Endothelial cell of umbilical vein (primary cell): ENCODE results near the gene SLC22A23. TPM values are rescaled to one million over a fixed set of nuclear protein-coding genes. Genes with fewer than 3 reads are reported as not detected.
A peak's percentile ranks its signal among the peaks of the same experiment; 100 is the strongest.

Experiments
- BruUV-seq: library from RNA; stranded (reverse); fragments of 400-500 nt; replicated peaks from 2 replicates; lab custom pipeline; 2021; lab: Mats Ljungman, UMichigan
- CTCF ChIA-PET: fragments of 300-600, 350-600 bp; sonication (Branson Sonifier 250); formaldehyde crosslinking; loops from one replicate; lab custom pipeline; 2021; ENCODE audit warnings: antibody characterized with exemption, inconsistent platforms; lab: Charles Lee
- POLR2A ChIA-PET: fragments of 300-600, 350-600 bp; sonication (Branson Sonifier 250); formaldehyde crosslinking; loops from one replicate; lab custom pipeline; 2021; ENCODE audit warnings: antibody characterized with exemption, inconsistent platforms; lab: Charles Lee
- DNase-seq: peaks from one replicate; pipeline ENCODE4 v3.0.0-alpha.2; 2011; ENCODE audit warnings: low read depth, low spot score
- FAIRE-seq: peaks from 2 replicates; lab custom pipeline; 2011; peaks lifted over from hg19 to GRCh38; lab: Jason Lieb, UNC
- H2AFZ ChIP-seq: 2 replicates; pipeline ENCODE4 v1.6.0; 2012; ENCODE audit warnings: low read depth, low read length, control low read depth, inconsistent platforms
- H3K27ac ChIP-seq: 2 replicates; pipeline ENCODE4 v1.5.1; 2011; ENCODE audit warnings: low read depth, mild to moderate bottlenecking, control low read depth, low read length, moderate library complexity; ENCODE audit not compliant: insufficient read depth
- H3K27me3 ChIP-seq, 2 experiments: 2 replicates each; pipeline versions ENCODE4 v1.6.0 to v1.6.1; 2011; ENCODE audit warnings: low read length in 2 of 2, mixed read lengths in 1 of 2; ENCODE audit not compliant: control insufficient read depth in 2 of 2, insufficient read depth in 2 of 2
- H3K36me3 ChIP-seq, 2 experiments: 2 replicates in 1 of 2; 3 replicates in 1 of 2; pipeline ENCODE4 v1.5.1; 2011; ENCODE audit warnings: low read length in 2 of 2, mild to moderate bottlenecking in 1 of 2, moderate library complexity in 1 of 2; ENCODE audit not compliant: control insufficient read depth in 2 of 2, insufficient read depth in 2 of 2; ENCODE audit errors: extremely low read depth in 1 of 2
- H3K4me1 ChIP-seq: 3 replicates; pipeline ENCODE4 v1.5.1; 2011; ENCODE audit warnings: mild to moderate bottlenecking, low read length; ENCODE audit not compliant: control insufficient read depth, insufficient read depth; ENCODE audit errors: extremely low read depth
- H3K4me2 ChIP-seq: 2 replicates; pipeline ENCODE4 v1.6.1; 2011; ENCODE audit warnings: low read length, control low read depth, mixed read lengths; ENCODE audit not compliant: insufficient read depth
- H3K4me3 ChIP-seq, 3 experiments: fragments of 200-600 bp in 1 of 3; sonication (generic), shearing (Covaris generic) in 1 of 3; replicated peaks in 1 of 3; 2 replicates each; pipeline ENCODE4 v1.5.1; 2011 to 2016; ENCODE audit warnings: control low read depth in 3 of 3, low read length in 3 of 3, mild to moderate bottlenecking in 2 of 3, inconsistent platforms in 1 of 3, low read depth in 1 of 3, moderate library complexity in 1 of 3; ENCODE audit not compliant: insufficient read depth in 1 of 3
- H3K79me2 ChIP-seq: 2 replicates; pipeline ENCODE4 v1.6.0; 2012; ENCODE audit warnings: low read length, inconsistent platforms; ENCODE audit not compliant: control insufficient read depth, insufficient read depth
- H3K9ac ChIP-seq: replicated peaks from 2 replicates; pipeline ENCODE3; 2011; ENCODE audit warnings: low read length, control low read depth; ENCODE audit not compliant: insufficient read depth; ENCODE audit errors: extremely low read depth
- H3K9me1 ChIP-seq: replicated peaks from 3 replicates; pipeline ENCODE4 v1.6.0; 2011; ENCODE audit warnings: mild to moderate bottlenecking, low read length; ENCODE audit not compliant: control insufficient read depth, insufficient read depth; ENCODE audit errors: extremely low read depth
- H3K9me3 ChIP-seq: replicated peaks from 2 replicates; pipeline ENCODE4 v1.5.1; 2012; ENCODE audit warnings: low read length, inconsistent platforms; ENCODE audit not compliant: control insufficient read depth, insufficient read depth
- H4K20me1 ChIP-seq: replicated peaks from 2 replicates; pipeline ENCODE3; 2011; ENCODE audit warnings: mild to moderate bottlenecking, low read length; ENCODE audit not compliant: control insufficient read depth, insufficient read depth; ENCODE audit errors: extremely low read depth
- CTCF ChIP-seq, 2 donors: IDR thresholded peaks; 1 replicate in 1 of 2; 2 replicates in 1 of 2; pipeline ENCODE4 v1.5.1; 2011; ENCODE audit warnings: low read length in 2 of 2, mild to moderate bottlenecking in 2 of 2, moderate library complexity in 2 of 2, control low read depth in 1 of 2, inconsistent platforms in 1 of 2, low read depth in 1 of 2; ENCODE audit not compliant: insufficient read depth in 1 of 2; ENCODE audit errors: extremely low read depth in 1 of 2
- EZH2 ChIP-seq: IDR thresholded peaks from 2 replicates; pipeline ENCODE4 v1.6.1; 2012; ENCODE audit warnings: borderline replicate concordance, low read depth, mild to moderate bottlenecking, moderate library complexity, low read length, inconsistent platforms; ENCODE audit not compliant: severe bottlenecking
- FOS ChIP-seq: IDR thresholded peaks from 2 replicates; pipeline ENCODE4 v1.6.1; 2011; ENCODE audit warnings: mild to moderate bottlenecking, low read length, moderate library complexity, borderline replicate concordance; ENCODE audit not compliant: insufficient read depth
- GATA2 ChIP-seq: IDR thresholded peaks from 2 replicates; pipeline ENCODE4 v1.7.0; 2011; ENCODE audit warnings: low read depth, mild to moderate bottlenecking, moderate library complexity, mixed read lengths, low read length; ENCODE audit not compliant: insufficient read length, insufficient read depth
- JUN ChIP-seq: IDR thresholded peaks from 2 replicates; pipeline ENCODE4 v1.6.1; 2011; ENCODE audit warnings: borderline replicate concordance, low read depth; ENCODE audit not compliant: insufficient read length, insufficient read depth
- MYC ChIP-seq: IDR thresholded peaks from one replicate; pipeline ENCODE4 v1.6.1; 2011; ENCODE audit warnings: mild to moderate bottlenecking, low read depth, low read length
- POLR2A ChIP-seq: IDR thresholded peaks from 2 replicates; pipeline ENCODE4 v1.6.1; 2012; ENCODE audit warnings: low read depth, mild to moderate bottlenecking, control low read depth, low read length
- POLR2AphosphoS5 ChIP-seq: IDR thresholded peaks from 2 replicates; pipeline ENCODE4 v1.6.1; 2012; ENCODE audit warnings: low read depth, mild to moderate bottlenecking, control low read depth, low read length, moderate library complexity; ENCODE audit not compliant: insufficient read depth
- dilution Hi-C: fragments of 300-500 bp; cut with MboI; formaldehyde crosslinking; loops from one replicate; pipeline ENCODE4 v1.15.0; 2019; ENCODE audit warnings: low sequenced_read_pairs; ENCODE audit not compliant: extremely low pct_ligation_motif_present
- intact Hi-C: fragments of 100-400 bp; cut with micrococcal nuclease; formaldehyde crosslinking; loops from one replicate; pipeline ENCODE4 v1.10.0; 2022
- polyA plus RNA-seq, 4 experiments: library from polyadenylated mRNA; depleted of rRNA in 3 of 4; stranded (reverse) in 3 of 4; unstranded in 1 of 4; fragments of >200 nt; gene quantifications; 2 replicates each; pipeline versions ENCODE4 v1.2.1 to v1.2.3, GENCODE V29; 2011 to 2012; ENCODE audit warnings: missing spikeins in 1 of 4
- total RNA-seq: library from RNA; stranded (reverse); gene quantifications from 2 replicates; pipeline ENCODE4 v1.2.3, GENCODE V29; 2021
- TF ChIP-seq, protein P1 (sequence below): IDR thresholded peaks from 2 replicates; pipeline ENCODE4 v1.6.1; 2011; ENCODE audit not compliant: insufficient read depth, insufficient read length

SLC22A23 gene
- total and polyA plus RNA-seq, 2 donors (not counting 3 experiments of a cell fraction or from before 2014, with no cell fraction given), result 4.2 to 14.3 TPM

GRCh38 chr6:3500262-3501014 lies 43.6 kb upstream of the SLC22A23 start:
- dilution Hi-C loops, result no loop called here
- no peaks in the 10 kb centered on the region for H4K20me1 ChIP-seq
- no peaks in the 10 kb centered on the region for H3K9me1 ChIP-seq
- POLR2A ChIA-PET, result no interaction called here
- H3K4me2 ChIP-seq, result no peak overlapping the region
- intact Hi-C loops, result no loop called here
- DNase-seq, result peak; percentile 67
- H3K9me3 ChIP-seq, result no peaks in the 10 kb centered on the region
- H3K79me2 ChIP-seq, result no peaks in the 10 kb centered on the region
- FAIRE-seq, result no peak
- TF ChIP-seq EZH2 (no peak), FOS (no peak), GATA2 (no peak), POLR2A (no peak), CTCF (IDR thresholded peaks at IDR 0.05; ENCODE audit: extremely low read depth in 1 of 2, insufficient read depth in 1 of 2, low read depth in 1 of 2, low read length in 2 of 2) (no peak), MYC (no peak), JUN (no peak), POLR2AphosphoS5 (no peak)
- TF ChIP-seq, protein P1, sequence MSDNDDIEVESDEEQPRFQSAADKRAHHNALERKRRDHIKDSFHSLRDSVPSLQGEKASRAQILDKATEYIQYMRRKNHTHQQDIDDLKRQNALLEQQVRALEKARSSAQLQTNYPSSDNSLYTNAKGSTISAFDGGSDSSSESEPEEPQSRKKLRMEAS, result no peak
- H3K4me1 ChIP-seq, result no peaks in the 10 kb centered on the region
- no peak overlapping the region for H3K9ac ChIP-seq
- H3K27me3 ChIP-seq, result peaks cover 7 to 12% of the 10 kb centered on the region in 2 experiments
- no peaks in the 10 kb centered on the region for H3K36me3 ChIP-seq
- H3K4me3 ChIP-seq, result no peak overlapping the region
- H3K27ac ChIP-seq, result no peak overlapping the region
- H2AFZ ChIP-seq, result no peak overlapping the region
- CTCF ChIA-PET, result no interaction called here
- BruUV-seq, result no TSS peak
